Measurements from ENCODE around the gene ORMDL1.

GRCh38 chr2:189782221-189782671 is 1.9 kb downstream of the ORMDL1 start:
- TF ChIP-seq CTCF (IDR thresholded peaks at IDR 0.05; ENCODE audit: poor library complexity): no peak
- no peak for TF ChIP-seq EZH2phosphoT487 (IDR thresholded peaks at IDR 0.05; ENCODE audit: low read depth, severe bottlenecking, unreplicated experiment)
- TF ChIP-seq EZH2 (IDR thresholded peaks at IDR 0.05; ENCODE audit: borderline replicate concordance): no peak
